Keratinocyte (primary cell): ENCODE results near the gene UNC13A. TPM values are rescaled to one million over a fixed set of nuclear protein-coding genes. Genes with fewer than 3 reads are reported as not detected.
A peak's percentile ranks its signal among the peaks of the same experiment; 100 is the strongest.

Source experiments
- DNase-seq: peaks from one replicate; pipeline ENCODE4 v3.0.0-alpha.2; 2011; ENCODE audit warnings: low read depth, missing footprints, low spot score
- FAIRE-seq: peaks from 2 replicates; lab custom pipeline; 2011; peaks lifted over from hg19 to GRCh38; lab: Jason Lieb, UNC
- H2AFZ ChIP-seq: 2 replicates; pipeline ENCODE4 v1.6.0; 2012; ENCODE audit warnings: low read length, control low read depth, inconsistent platforms; ENCODE audit not compliant: control insufficient read depth
- H3K27ac ChIP-seq: 2 replicates; pipeline ENCODE4 v1.5.1; 2011; ENCODE audit warnings: low read length; ENCODE audit not compliant: control insufficient read depth, insufficient read depth
- H3K27me3 ChIP-seq: 3 replicates; pipeline ENCODE4 v1.6.0; 2011; ENCODE audit warnings: low read length; ENCODE audit not compliant: control insufficient read depth, insufficient read depth; ENCODE audit errors: extremely low read depth
- H3K36me3 ChIP-seq, 2 experiments: 2 replicates in 1 of 2; 3 replicates in 1 of 2; pipeline ENCODE4 v1.5.1; 2011; ENCODE audit warnings: low read length in 2 of 2, mild to moderate bottlenecking in 1 of 2; ENCODE audit not compliant: control insufficient read depth in 2 of 2, insufficient read depth in 2 of 2; ENCODE audit errors: extremely low read depth in 1 of 2
- H3K4me1 ChIP-seq: 3 replicates; pipeline ENCODE4 v1.5.1; 2011; ENCODE audit warnings: low read length; ENCODE audit not compliant: control insufficient read depth, insufficient read depth; ENCODE audit errors: extremely low read depth
- H3K4me2 ChIP-seq: 3 replicates; pipeline ENCODE4 v1.6.0; 2011; ENCODE audit warnings: low read depth, low read length; ENCODE audit not compliant: control insufficient read depth, insufficient read depth; ENCODE audit errors: extremely low read depth
- H3K4me3 ChIP-seq, 3 experiments: fragments of 200-600 bp in 1 of 3; sonication (generic) in 1 of 3; 2 replicates in 2 of 3; 3 replicates in 1 of 3; pipeline ENCODE4 v1.5.1; 2011 to 2016; ENCODE audit warnings: low read length in 3 of 3, mild to moderate bottlenecking in 3 of 3, control low read depth in 2 of 3, inconsistent platforms in 1 of 3, low read depth in 1 of 3, mixed read lengths in 1 of 3, mixed run types in 1 of 3, moderate library complexity in 1 of 3; ENCODE audit not compliant: control insufficient read depth in 2 of 3, insufficient read depth in 2 of 3; ENCODE audit errors: extremely low read depth in 1 of 3
- H3K79me2 ChIP-seq: 2 replicates; pipeline ENCODE4 v1.6.0; 2012; ENCODE audit warnings: low read length; ENCODE audit not compliant: control insufficient read depth, insufficient read depth
- H3K9ac ChIP-seq: 3 replicates; pipeline ENCODE4 v1.6.0; 2011; ENCODE audit warnings: low read length; ENCODE audit not compliant: control insufficient read depth, insufficient read depth; ENCODE audit errors: extremely low read depth
- H3K9me1 ChIP-seq: 3 replicates; pipeline ENCODE4 v1.6.0; 2011; ENCODE audit warnings: low read length; ENCODE audit not compliant: control insufficient read depth, insufficient read depth; ENCODE audit errors: extremely low read depth
- H3K9me3 ChIP-seq: 2 replicates; pipeline ENCODE4 v1.5.1; 2012; ENCODE audit warnings: low read depth, low read length; ENCODE audit not compliant: control insufficient read depth
- H4K20me1 ChIP-seq: 3 replicates; pipeline ENCODE4 v1.6.0; 2011; ENCODE audit warnings: low read length; ENCODE audit not compliant: control insufficient read depth, insufficient read depth; ENCODE audit errors: extremely low read depth
- EZH2 ChIP-seq: IDR thresholded peaks from one replicate; pipeline ENCODE4 v1.6.1; 2012; ENCODE audit warnings: inconsistent platforms, mild to moderate bottlenecking, low read length, moderate library complexity
- dilution Hi-C: fragments of 300-500 bp; cut with MboI; formaldehyde crosslinking; loops from one replicate; pipeline ENCODE4 v1.7.0; 2020; ENCODE audit warnings: low sequenced_read_pairs; ENCODE audit not compliant: extremely low pct_ligation_motif_present
- polyA plus RNA-seq, 5 experiments: library from polyadenylated mRNA; depleted of rRNA in 3 of 5; stranded (reverse) in 3 of 5; stranded (forward) in 1 of 5; unstranded in 1 of 5; fragments of >200 nt; gene quantifications; 1 replicate in 1 of 5; 2 replicates in 3 of 5; 3 replicates in 1 of 5; pipeline versions ENCODE4 v1.2.1 to v1.2.3, GENCODE V29; 2011 to 2012; ENCODE audit warnings: missing spikeins in 2 of 5, low read depth in 1 of 5, low replicate concordance in 1 of 5
- TF ChIP-seq, protein P1 (sequence below), 3 experiments: IDR thresholded peaks in 1 of 3; conservative IDR thresholded peaks in 1 of 3; optimal IDR thresholded peaks in 1 of 3; 2 replicates in 2 of 3; 3 replicates in 1 of 3; pipeline versions ENCODE3 to v1.5.1; 2011; ENCODE audit warnings: low read length in 3 of 3, mild to moderate bottlenecking in 3 of 3, moderate library complexity in 2 of 3, control low read depth in 1 of 3, inconsistent platforms in 1 of 3; ENCODE audit not compliant: insufficient read depth in 2 of 3; ENCODE audit errors: extremely low read depth in 1 of 3

Gene UNC13A
- polyA plus RNA-seq, 1 donor (not counting 4 experiments of a cell fraction or from before 2014, with no cell fraction given), result under 0.01 TPM

DNA sequence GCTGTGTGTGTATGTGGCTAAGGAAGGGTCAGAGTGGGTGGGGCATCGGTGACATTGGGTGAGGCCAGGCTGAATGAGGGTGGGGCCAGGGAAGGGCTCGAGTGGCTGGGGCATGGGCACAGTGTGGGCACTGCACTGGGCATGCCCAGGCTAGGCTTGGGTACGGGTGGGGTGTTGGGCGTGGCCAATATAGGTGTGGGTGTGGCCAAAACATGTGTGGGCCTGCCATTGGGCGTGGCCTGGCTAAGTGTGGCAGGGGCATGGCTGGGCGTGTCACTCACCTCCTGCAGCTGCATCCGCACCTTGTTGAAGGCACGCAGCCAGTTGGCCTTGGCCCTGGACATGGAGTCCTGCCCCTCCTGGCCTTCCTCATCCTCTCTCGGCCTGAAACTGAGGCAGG lies 33.2 kb downstream of the UNC13A start:
- Histone ChIP-seq H3K4me3 (no peak overlapping the region), H3K79me2 (no peaks in the 10 kb centered on the region), H3K9me3 (no peaks in the 10 kb centered on the region), H3K36me3 (no peaks in the 10 kb centered on the region), H3K27ac (no peak overlapping the region), H3K9me1 (no peaks in the 10 kb centered on the region), H2AFZ (no peak overlapping the region), H3K27me3 (peaks cover 3% of the 10 kb centered on the region), H3K9ac (no peak overlapping the region), H3K4me1 (peaks cover 5% of the 10 kb centered on the region), H4K20me1 (no peaks in the 10 kb centered on the region), H3K4me2 (no peak overlapping the region)
- dilution Hi-C loops, result no loop called here
- TF ChIP-seq, protein P1, sequence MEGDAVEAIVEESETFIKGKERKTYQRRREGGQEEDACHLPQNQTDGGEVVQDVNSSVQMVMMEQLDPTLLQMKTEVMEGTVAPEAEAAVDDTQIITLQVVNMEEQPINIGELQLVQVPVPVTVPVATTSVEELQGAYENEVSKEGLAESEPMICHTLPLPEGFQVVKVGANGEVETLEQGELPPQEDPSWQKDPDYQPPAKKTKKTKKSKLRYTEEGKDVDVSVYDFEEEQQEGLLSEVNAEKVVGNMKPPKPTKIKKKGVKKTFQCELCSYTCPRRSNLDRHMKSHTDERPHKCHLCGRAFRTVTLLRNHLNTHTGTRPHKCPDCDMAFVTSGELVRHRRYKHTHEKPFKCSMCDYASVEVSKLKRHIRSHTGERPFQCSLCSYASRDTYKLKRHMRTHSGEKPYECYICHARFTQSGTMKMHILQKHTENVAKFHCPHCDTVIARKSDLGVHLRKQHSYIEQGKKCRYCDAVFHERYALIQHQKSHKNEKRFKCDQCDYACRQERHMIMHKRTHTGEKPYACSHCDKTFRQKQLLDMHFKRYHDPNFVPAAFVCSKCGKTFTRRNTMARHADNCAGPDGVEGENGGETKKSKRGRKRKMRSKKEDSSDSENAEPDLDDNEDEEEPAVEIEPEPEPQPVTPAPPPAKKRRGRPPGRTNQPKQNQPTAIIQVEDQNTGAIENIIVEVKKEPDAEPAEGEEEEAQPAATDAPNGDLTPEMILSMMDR (optimal IDR thresholded peaks at IDR 0.05 in 1 of 3, IDR thresholded peaks at IDR 0.05 in 1 of 3, conservative IDR thresholded peaks at IDR 0.05 in 1 of 3; ENCODE audit: extremely low read depth in 1 of 3, insufficient read depth in 2 of 3, low read length in 3 of 3), result no peak
- no peak for TF ChIP-seq EZH2
- FAIRE-seq (no peak), DNase-seq (peak; percentile 23)

DNA sequence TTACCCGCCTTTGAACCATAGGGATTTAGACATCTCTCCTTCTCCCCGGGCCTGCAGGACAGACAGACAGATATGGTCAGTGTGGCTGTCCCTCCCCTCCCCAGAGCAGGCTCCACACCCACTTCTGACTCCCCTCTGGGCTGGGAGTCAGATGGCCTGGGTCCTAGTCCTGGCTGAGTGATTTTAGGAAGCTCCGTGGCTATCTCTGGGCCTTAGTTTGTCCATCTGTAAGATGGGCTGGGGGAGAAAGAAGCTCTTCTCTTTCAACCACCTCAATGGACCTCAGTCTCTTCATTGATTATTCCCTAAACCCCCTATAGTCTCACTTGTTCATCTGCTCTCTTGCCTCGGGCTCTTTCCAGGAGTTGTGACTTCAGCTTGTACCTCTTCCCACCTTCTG lies 35.5 kb downstream of the UNC13A start:
- Histone ChIP-seq H3K9ac (no peak overlapping the region), H3K27me3 (peaks cover 7% of the 10 kb centered on the region), H3K4me2 (no peak overlapping the region), H2AFZ (no peak overlapping the region), H3K79me2 (no peaks in the 10 kb centered on the region), H3K4me3 (no peak overlapping the region), H3K9me1 (no peaks in the 10 kb centered on the region), H4K20me1 (no peaks in the 10 kb centered on the region), H3K36me3 (no peaks in the 10 kb centered on the region), H3K27ac (no peak overlapping the region), H3K4me1 (peaks cover 5% of the 10 kb centered on the region), H3K9me3 (no peaks in the 10 kb centered on the region)
- FAIRE-seq (no peak), DNase-seq (no peak)
- TF ChIP-seq, protein P1 (optimal IDR thresholded peaks at IDR 0.05 in 1 of 3, IDR thresholded peaks at IDR 0.05 in 1 of 3, conservative IDR thresholded peaks at IDR 0.05 in 1 of 3; ENCODE audit: extremely low read depth in 1 of 3, insufficient read depth in 2 of 3, low read length in 3 of 3), result no peak
- no peak for TF ChIP-seq EZH2
- dilution Hi-C loops, result no loop called here
